Ishikawa (cell line): ENCODE data around the gene FOXC2.

Experiments used
- CEBPB ChIP-seq: IDR thresholded peaks from 2 replicates; pipeline ENCODE4 v1.6.1; 2012
- CREB1 ChIP-seq: IDR thresholded peaks from 2 replicates; pipeline ENCODE4 v1.6.1; 2012; ENCODE audit warnings: low read depth
- EGR1 ChIP-seq: IDR thresholded peaks from 2 replicates; pipeline ENCODE4 v1.6.1; 2012
- EP300 ChIP-seq: IDR thresholded peaks from 2 replicates; pipeline ENCODE4 v1.6.1; 2012; ENCODE audit warnings: borderline replicate concordance
- FOXM1 ChIP-seq: IDR thresholded peaks from 2 replicates; pipeline ENCODE4 v1.6.1; 2012; ENCODE audit warnings: low read depth, borderline replicate concordance
- MAX ChIP-seq: IDR thresholded peaks from 2 replicates; pipeline ENCODE4 v1.6.1; 2012
- NFIC ChIP-seq: IDR thresholded peaks from 2 replicates; pipeline ENCODE4 v1.6.1; 2012
- RAD21 ChIP-seq: IDR thresholded peaks from 2 replicates; pipeline ENCODE4 v1.6.1; 2012; ENCODE audit warnings: low read depth
- REST ChIP-seq: IDR thresholded peaks from 2 replicates; pipeline ENCODE4 v1.6.1; 2012; ENCODE audit warnings: low read depth, mild to moderate bottlenecking
- TAF1 ChIP-seq: IDR thresholded peaks from 2 replicates; pipeline ENCODE4 v1.6.1; 2012; ENCODE audit warnings: low read depth, mild to moderate bottlenecking
- TCF12 ChIP-seq: IDR thresholded peaks from 2 replicates; pipeline ENCODE4 v1.6.1; 2012; ENCODE audit warnings: low read depth
- TEAD4 ChIP-seq: IDR thresholded peaks from 2 replicates; pipeline ENCODE4 v1.6.1; 2012
- USF1 ChIP-seq: IDR thresholded peaks from 2 replicates; pipeline ENCODE4 v1.6.1; 2012
- YY1 ChIP-seq: IDR thresholded peaks from 2 replicates; pipeline ENCODE4 v1.6.1; 2012; ENCODE audit warnings: low read depth
- ZBTB7A ChIP-seq: IDR thresholded peaks from 2 replicates; pipeline ENCODE4 v1.6.1; 2012; ENCODE audit warnings: low read depth

Gene FOXC2

GRCh38 chr16:86542756-86543750 is 23.6 kb upstream of the FOXC2 start:
- TF ChIP-seq REST, result no peak

GRCh38 chr16:86545481-86545880 is 21.1 kb upstream of the FOXC2 start:
- TF ChIP-seq TCF12 (no peak), EP300 (no peak), MAX (no peak), USF1 (no peak), TAF1 (no peak), TEAD4 (no peak), CREB1 (no peak), FOXM1 (no peak), NFIC (no peak), EGR1 (no peak), YY1 (no peak), REST (no peak), RAD21 (no peak), ZBTB7A (no peak), CEBPB (no peak)

GRCh38 chr16:86545954-86546637 is 20.5 kb upstream of the FOXC2 start:
- TF ChIP-seq MAX, result no peak
- no peak for TF ChIP-seq EP300
- TF ChIP-seq USF1, result no peak
- no peak for TF ChIP-seq CEBPB
- TF ChIP-seq EGR1, result no peak
- no peak for TF ChIP-seq TEAD4
- TF ChIP-seq YY1, result no peak
- no peak for TF ChIP-seq ZBTB7A
- no peak for TF ChIP-seq TCF12
- no peak for TF ChIP-seq TAF1

GRCh38 chr16:86546638-86547013 is 20.0 kb upstream of the FOXC2 start:
- TF ChIP-seq TEAD4 (no peak), CEBPB (no peak), TCF12 (no peak), REST (no peak), TAF1 (no peak), CREB1 (no peak), NFIC (no peak), EP300 (no peak), FOXM1 (no peak), MAX (no peak), RAD21 (no peak), YY1 (no peak), ZBTB7A (no peak)
